CD4-positive, alpha-beta T cell (primary cell): Measurements from ENCODE around the gene SLC34A3. TPM values are rescaled to one million over a fixed set of nuclear protein-coding genes. Genes with fewer than 3 reads are reported as not detected.

Source experiments
- ATAC-seq: fragments of 200-7000 bp; cut with Tn5 transposase; one replicate; pipeline ENCODE4 v1.10.0; 2022; ENCODE audit warnings: mild to moderate bottlenecking; ENCODE audit not compliant: poor library complexity
- CTCF ChIA-PET: fragments of 350-600 bp; sonication (Branson Sonifier 250); formaldehyde crosslinking; loops from one replicate; lab custom pipeline; 2021; ENCODE audit warnings: antibody characterized with exemption, inconsistent platforms; lab: Charles Lee
- POLR2A ChIA-PET: fragments of 350-600 bp; sonication (Branson Sonifier 250); formaldehyde crosslinking; loops from one replicate; lab custom pipeline; 2021; ENCODE audit warnings: antibody characterized with exemption, inconsistent platforms; lab: Charles Lee
- DNase-seq, 14 experiments: peaks; one replicate each; pipeline ENCODE4 v3.0.0-alpha.2; 2013 to 2020; ENCODE audit warnings: mixed read lengths in 2 of 14
- H3K27ac ChIP-seq, 2 donors: one replicate each; pipeline versions ENCODE4 v1.5.1 to v1.7.0; 2013; ENCODE audit warnings: low read length in 2 of 2, low read depth in 1 of 2, mild to moderate bottlenecking in 1 of 2
- H3K27me3 ChIP-seq, 2 experiments: 1 replicate in 1 of 2; 2 replicates in 1 of 2; pipeline versions ENCODE4 v1.6.1 to v1.7.0; 2013; ENCODE audit warnings: low read length in 2 of 2, control low read depth in 1 of 2, mild to moderate bottlenecking in 1 of 2, moderate library complexity in 1 of 2; ENCODE audit not compliant: insufficient read depth in 2 of 2, control insufficient read depth in 1 of 2
- H3K36me3 ChIP-seq: one replicate; pipeline ENCODE4 v1.6.1; 2013; ENCODE audit warnings: low read length, control low read depth; ENCODE audit not compliant: insufficient read depth
- H3K4me1 ChIP-seq: one replicate; pipeline ENCODE4 v1.6.1; 2013; ENCODE audit warnings: low read length, control low read depth; ENCODE audit not compliant: insufficient read depth
- H3K4me3 ChIP-seq: one replicate; pipeline ENCODE4 v1.5.1; 2013; ENCODE audit warnings: mild to moderate bottlenecking, low read length, moderate library complexity
- H3K9me3 ChIP-seq, 2 experiments: 1 replicate in 1 of 2; 2 replicates in 1 of 2; pipeline versions ENCODE4 v1.6.1 to v1.7.0; 2013; ENCODE audit warnings: low read length in 2 of 2, mild to moderate bottlenecking in 2 of 2, control low read depth in 1 of 2, moderate library complexity in 1 of 2; ENCODE audit not compliant: control insufficient read depth in 1 of 2, insufficient read depth in 1 of 2
- H3K27ac Mint-ChIP-seq: one replicate; pipeline ENCODE4 v1.8.0; 2020; ENCODE audit warnings: mixed read lengths
- H3K27me3 Mint-ChIP-seq: one replicate; pipeline ENCODE4 v1.8.0; 2021; ENCODE audit warnings: mixed read lengths
- H3K36me3 Mint-ChIP-seq: one replicate; pipeline ENCODE4 v1.8.0; 2021; ENCODE audit warnings: low read depth, mixed read lengths
- H3K4me1 Mint-ChIP-seq: one replicate; pipeline ENCODE4 v1.8.0; 2021; ENCODE audit warnings: low read depth, mixed read lengths
- H3K4me3 Mint-ChIP-seq: one replicate; pipeline ENCODE4 v1.8.0; 2020; ENCODE audit warnings: mild to moderate bottlenecking, mixed read lengths
- H3K9me3 Mint-ChIP-seq: one replicate; pipeline ENCODE4 v1.8.0; 2020; ENCODE audit warnings: mixed read lengths
- CTCF ChIP-seq: fragments of 200-600 bp; IDR thresholded peaks from one replicate; pipeline ENCODE4 v1.8.0; 2022; ENCODE audit warnings: antibody characterized with exemption, mild to moderate bottlenecking
- intact Hi-C, 2 experiments: fragments of 100-400 bp; cut with DNase I in 1 of 2; cut with micrococcal nuclease in 1 of 2; formaldehyde crosslinking; loops; one replicate each; pipeline versions ENCODE4 v1.15.1 to v1.9.0; 2023 to 2025; cut with DNase I, micrococcal nuclease
- total RNA-seq, 174 experiments: library from RNA in 2 of 174; stranded (reverse) in 2 of 174; gene quantifications; one replicate each; pipeline ENCODE4 v1.2.3 and lab custom pipeline; 2021 to 2026

SLC34A3 gene
- total RNA-seq, 2 experiments from 2014 or later: not detected

DNA sequence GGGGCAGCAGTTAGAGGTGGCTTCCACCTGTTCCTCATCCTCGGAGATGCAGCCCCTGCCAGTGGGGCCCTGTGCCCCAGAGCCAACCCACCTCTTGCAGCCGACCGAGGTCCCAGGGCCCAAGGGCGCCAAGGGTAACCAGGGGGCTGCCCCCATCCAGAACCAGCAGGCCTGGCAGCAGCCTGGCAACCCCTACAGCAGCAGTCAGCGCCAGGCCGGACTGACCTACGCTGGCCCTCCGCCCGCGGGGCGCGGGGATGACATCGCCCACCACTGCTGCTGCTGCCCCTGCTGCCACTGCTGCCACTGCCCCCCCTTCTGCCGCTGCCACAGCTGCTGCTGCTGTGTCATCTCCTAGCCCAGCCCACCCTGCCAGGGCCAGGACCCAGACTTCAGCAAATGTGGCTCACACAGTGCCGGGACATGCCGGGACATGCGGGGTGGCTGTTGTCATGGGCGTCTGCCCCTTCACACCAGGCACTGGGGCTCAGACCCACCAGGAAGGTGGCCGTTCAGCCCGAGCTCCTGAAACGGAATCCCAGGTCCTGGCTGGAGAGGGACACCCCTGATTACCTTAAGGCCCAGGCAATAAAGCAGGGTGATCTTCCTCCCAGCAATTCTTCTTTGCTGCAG is 4.9 kb upstream of the SLC34A3 start:
- Mint-ChIP-seq H3K27ac (no peak overlapping the region), H3K4me3 (no peak overlapping the region)
- intact Hi-C loops: loop anchor here in 1 of 2 experiments (5.0 kb wide), 1 partner anchor 179 kb away; the partner anchor contains the start of gene NPDC1

GRCh38 chr9:137226338-137227053 is 4.2 kb upstream of the SLC34A3 start:
- POLR2A ChIA-PET: interaction anchor here (1.3 to 2.4 kb wide), 4 partner anchors 14 to 131 kb away, joined by 4 to 15 read pairs (median 8); partner anchors contain the start of genes TPRN and TUBB4B
- H3K27me3 Mint-ChIP-seq: peaks cover 5% of the 10 kb centered on the region
- H3K36me3 ChIP-seq: no peaks in the 10 kb centered on the region
- H3K4me1 Mint-ChIP-seq: peaks cover 18% of the 10 kb centered on the region
- H3K4me3 Mint-ChIP-seq: no peak overlapping the region
- intact Hi-C loops: loop anchor here (1.0 to 5.0 kb wide), 5 partner anchors 104 to 180 kb away; partner anchors contain the start of gene NPDC1 (in 2 of the 2)
- peaks cover 3 to 16% of the 10 kb centered on the region in 2 experiments for H3K27me3 ChIP-seq
- H3K9me3 ChIP-seq: peaks cover 0 to 4% of the 10 kb centered on the region in 2 experiments
- H3K27ac ChIP-seq: no peak overlapping the region
- no peak overlapping the region for H3K4me3 ChIP-seq
- CTCF ChIA-PET: interaction anchor here (0.6 to 2.5 kb wide), 3 partner anchors 10 to 198 kb away, joined by 3 to 15 read pairs (median 4); no protein-coding TSS in a partner anchor
- H3K36me3 Mint-ChIP-seq: no peaks in the 10 kb centered on the region
- TF ChIP-seq CTCF: no peak
- ATAC-seq (no peak), DNase-seq (no peak)
- H3K27ac Mint-ChIP-seq: no peak overlapping the region
- H3K4me1 ChIP-seq: peaks cover 34% of the 10 kb centered on the region
- no peaks in the 10 kb centered on the region for H3K9me3 Mint-ChIP-seq

More for the DNA sequence above, 4.9 kb upstream of the SLC34A3 start:
- ATAC-seq (no peak), DNase-seq (no peak)
- Histone ChIP-seq H3K36me3 (no peaks in the 10 kb centered on the region), H3K9me3 (peaks cover 0 to 4% of the 10 kb centered on the region in 2 experiments), H3K4me3 (no peak overlapping the region), H3K27ac (no peak overlapping the region), H3K27me3 (peaks cover 3 to 16% of the 10 kb centered on the region in 2 experiments), H3K4me1 (peaks cover 36% of the 10 kb centered on the region)
- POLR2A ChIA-PET: interaction anchor here (1.1 to 4.7 kb wide), 4 partner anchors 15 to 130 kb away, joined by 3 to 46 read pairs (median 7); partner anchors contain the start of gene TUBB4B
- peaks cover 18% of the 10 kb centered on the region for H3K4me1 Mint-ChIP-seq
- TF ChIP-seq CTCF: no peak
- H3K36me3 Mint-ChIP-seq: no peaks in the 10 kb centered on the region
- no peaks in the 10 kb centered on the region for H3K9me3 Mint-ChIP-seq
- H3K27me3 Mint-ChIP-seq: peaks cover 5% of the 10 kb centered on the region
- CTCF ChIA-PET: interaction anchor here (0.8 to 2.5 kb wide), 4 partner anchors 11 to 197 kb away, joined by 3 to 15 read pairs (median 5); no protein-coding TSS in a partner anchor
